ENCODE results near the gene N4BP2L1.

N4BP2L1 gene

GRCh38 chr13:32427852-32428580 lies at the start of gene N4BP2L1:
Gene N4BP2L1 (minus strand): TSS chr13:32428130. CDS start chr13:32428082, 48 bp downstream.
- DNase-seq = no peak

DNA sequence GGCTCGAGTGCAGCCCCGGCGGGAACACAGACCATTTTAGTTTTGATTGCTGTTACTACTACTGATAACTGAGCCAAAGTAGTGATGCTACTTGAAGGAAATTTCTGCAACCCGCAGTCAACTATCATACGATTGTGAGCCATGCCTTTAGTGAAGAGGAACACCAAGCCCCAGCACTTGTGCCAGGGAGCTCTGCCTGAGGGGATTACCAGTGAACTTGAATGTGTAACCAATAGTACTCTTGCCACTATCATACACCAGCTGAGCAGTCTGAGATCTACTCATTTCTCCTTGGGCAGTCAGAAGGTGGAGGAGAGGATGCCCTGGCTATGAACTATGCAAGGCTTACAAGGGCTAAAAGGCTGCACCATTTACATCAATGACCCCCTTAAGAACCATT lies 49.0 kb upstream of the N4BP2L1 start:
- DNase-seq = no peak

DNA sequence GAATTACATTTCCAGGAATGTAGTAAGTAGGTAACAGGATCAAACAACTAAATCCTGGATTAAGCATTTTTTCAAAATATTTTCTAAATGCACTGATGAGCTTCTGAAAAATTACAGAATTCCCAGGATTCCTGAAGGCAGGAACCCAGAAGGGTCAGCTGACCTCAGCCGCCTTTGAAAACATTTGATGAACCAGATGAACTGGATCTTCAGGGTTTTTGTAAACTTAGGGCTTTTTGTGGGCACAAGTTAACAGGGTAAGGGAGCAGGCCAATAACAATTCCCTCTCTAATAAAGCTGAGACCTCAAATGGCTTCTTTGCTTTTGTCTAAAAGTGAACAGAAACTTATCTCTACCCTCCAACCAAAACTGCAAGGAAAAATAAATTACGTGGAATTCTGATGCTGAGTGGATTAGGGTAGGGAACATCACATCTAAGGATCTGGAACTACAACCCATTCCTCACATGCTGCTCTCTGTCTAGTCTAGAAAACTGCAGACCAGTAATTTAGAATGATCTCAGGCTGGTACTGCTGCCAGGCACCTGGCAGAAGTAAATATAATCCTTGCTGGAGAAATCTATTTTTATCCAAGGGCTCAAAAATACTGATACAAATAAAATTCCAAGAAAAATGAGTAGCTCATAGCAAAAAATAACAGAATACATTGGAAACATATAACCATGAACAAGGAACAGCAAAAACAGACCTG lies 48.2 kb upstream of the N4BP2L1 start:
- no peak for DNase-seq

DNA sequence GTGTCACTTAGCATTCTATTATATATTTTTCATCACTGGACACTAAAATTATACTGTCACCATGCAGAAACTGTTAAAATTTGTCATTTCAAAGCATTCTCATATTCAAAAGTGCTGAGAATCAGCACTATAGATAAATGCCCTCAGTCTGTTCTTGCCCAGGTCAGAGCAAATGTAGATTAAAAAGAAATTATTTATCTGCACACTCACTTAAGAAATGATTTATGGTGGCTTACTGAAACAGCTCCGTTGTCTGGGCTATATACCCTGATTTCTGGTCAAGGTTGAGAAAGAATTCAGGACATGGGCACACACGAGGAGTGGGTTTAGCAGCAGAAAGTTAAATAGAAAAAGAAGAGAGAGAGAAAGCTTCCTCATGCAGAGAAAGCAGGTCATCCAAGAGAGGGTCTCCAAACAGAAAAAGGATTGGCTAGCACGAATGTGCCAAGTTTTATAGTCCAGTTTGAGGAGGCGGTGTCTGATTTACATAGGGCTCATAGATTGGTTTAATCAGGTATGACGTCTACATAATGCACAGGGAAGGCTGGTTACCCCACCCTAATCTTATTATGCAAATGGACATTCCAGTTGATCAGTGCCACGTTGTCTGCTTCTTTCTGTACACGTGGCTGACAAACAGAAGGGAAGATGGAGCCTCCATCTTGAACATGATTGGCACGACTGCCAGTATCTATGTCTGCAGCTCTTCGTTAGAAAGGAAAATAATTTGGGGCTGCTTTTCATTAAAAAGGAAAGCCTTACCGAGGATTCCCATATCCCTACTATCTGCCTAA lies 47.3 kb upstream of the N4BP2L1 start:
- no peak for DNase-seq

DNA sequence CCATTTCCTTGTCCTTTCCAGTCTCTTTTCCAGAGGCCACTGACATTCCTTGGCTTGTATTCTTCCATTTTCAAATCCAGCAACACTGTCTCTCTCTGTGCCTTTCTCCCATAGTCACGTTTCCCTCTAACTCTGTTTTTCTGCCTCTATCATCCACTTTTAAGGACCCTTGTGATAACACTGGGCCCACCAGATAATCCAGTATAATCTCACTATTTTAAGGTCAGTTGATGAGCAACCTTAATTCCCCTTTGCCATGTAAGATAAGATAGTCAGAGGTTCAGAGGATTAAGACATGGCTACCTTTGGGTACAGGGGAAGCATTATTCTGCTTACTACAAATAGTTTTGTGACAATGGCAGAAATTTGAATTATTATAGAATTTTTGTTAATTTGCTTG lies 45.7 kb upstream of the N4BP2L1 start:
- no peak for DNase-seq

GRCh38 chr13:32472194-32472621 lies 44.3 kb upstream of the N4BP2L1 start:
- DNase-seq = no peak

DNA sequence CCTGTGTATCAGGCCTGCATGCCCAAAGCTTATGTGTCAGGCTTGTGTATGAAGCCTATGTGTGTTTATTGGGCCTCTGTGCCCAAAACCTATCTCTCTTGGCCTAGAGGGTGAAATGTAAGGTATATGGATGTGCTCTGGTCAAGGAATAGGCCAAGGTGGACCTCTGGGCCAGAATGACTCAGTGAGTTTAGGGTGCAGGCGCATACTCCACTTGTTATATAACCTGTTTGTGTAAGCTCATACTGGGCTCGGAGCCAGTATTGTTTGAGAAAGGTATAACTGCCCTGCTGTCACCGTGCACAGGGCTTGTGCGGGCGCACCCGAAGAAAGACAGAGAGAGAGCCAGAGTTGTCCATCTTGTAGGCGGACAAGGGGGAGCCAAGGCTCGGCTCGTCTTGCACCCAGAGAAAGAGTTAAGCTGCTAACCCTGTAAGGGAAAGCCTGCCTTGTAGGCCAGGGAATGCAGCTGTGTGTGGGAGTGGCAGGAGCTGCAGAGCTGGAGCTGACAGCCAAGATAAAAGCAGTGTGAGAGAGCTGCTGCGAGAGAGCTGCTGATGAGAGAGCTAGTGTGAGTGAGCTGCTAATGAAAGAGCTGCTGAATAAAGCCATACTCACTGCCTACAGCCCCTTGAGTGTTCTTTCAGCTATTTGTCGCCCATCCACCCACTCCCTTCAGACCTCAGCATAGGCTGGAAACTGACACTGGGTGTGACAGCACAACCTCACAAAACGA lies 43.4 kb upstream of the N4BP2L1 start:
- no peak for DNase-seq

- DNase-seq = no peak
Observed at GRCh38 chr13:32468502-32469142, 40.7 kb upstream of the N4BP2L1 start.

- no peak for DNase-seq
Observed at GRCh38 chr13:32456591-32456990, 28.7 kb upstream of the N4BP2L1 start.

- DNase-seq = no peak
Observed at GRCh38 chr13:32455594-32455903, 27.6 kb upstream of the N4BP2L1 start.

DNA sequence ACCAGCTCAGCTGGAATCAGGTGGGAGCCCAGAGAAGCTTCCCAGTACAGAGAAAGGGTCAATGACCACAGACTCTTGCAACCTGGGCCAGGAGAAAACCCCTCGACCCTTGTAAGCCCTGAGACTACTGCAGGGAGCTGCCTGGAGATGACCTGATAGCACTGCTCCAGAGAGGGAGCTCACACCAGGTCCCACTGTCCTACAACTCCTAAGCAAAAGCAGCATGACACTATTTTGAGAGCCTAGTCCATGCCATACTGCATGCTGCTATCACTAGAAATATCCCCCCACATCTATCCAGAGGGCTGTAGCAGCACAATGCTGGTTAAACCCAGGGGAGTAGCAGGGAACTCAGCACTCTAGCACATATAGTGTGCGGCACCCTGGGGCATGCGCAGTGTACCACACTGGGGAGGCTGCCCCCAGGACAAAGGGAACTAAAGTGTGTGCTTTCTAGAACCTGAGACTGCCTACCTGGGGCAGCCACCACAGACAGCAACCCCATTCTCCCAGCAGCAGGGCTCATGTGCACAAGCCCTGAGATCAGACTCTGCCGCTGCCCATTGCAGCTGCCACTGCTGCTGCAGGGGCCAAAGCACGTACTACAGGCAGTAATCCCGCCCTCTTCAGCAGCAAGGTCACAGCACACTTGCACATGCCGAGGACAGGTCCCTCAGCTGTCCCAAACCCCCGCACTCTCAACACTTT lies 27.1 kb upstream of the N4BP2L1 start:
- no peak for DNase-seq

DNA sequence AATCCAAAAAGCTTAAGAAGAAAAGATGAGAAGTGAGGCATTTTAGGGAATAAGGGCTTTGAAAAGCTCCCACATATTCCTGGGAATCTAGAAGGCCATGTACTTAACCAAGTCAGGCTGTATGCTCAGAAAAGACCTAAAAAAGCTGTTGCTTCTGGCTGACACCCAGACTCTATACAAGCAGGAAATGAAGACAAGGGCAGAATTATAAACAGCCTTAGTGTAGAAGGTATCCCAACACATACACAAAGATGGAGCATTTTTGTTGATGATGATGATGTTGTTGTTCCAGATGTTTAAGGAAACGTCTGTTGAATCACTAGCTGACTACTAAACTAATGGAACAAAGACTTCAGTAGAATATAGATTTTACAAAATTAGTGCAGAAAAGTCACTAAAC lies 26.1 kb upstream of the N4BP2L1 start:
- DNase-seq = no peak

DNA sequence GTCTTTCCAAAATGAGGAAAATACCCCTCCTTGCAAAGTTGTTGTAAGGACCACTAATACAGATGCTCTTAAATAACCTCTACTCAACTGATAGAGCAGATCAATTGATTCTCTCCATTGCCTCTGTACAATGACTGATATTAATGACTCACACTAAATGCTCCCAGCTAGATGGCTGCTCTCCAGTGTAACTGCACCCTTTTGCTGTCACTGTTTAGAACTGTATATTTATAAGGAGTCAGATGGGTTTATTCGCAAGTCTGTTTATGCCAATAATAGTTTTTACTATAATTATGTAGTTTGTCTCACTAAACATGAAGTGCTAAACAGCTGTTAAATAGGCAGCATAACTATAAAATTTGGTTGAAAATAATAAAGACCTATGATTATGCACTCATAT lies 21.0 kb upstream of the N4BP2L1 start:
- no peak for DNase-seq

GRCh38 chr13:32447894-32448623 lies 20.1 kb upstream of the N4BP2L1 start:
- no peak for DNase-seq

DNA sequence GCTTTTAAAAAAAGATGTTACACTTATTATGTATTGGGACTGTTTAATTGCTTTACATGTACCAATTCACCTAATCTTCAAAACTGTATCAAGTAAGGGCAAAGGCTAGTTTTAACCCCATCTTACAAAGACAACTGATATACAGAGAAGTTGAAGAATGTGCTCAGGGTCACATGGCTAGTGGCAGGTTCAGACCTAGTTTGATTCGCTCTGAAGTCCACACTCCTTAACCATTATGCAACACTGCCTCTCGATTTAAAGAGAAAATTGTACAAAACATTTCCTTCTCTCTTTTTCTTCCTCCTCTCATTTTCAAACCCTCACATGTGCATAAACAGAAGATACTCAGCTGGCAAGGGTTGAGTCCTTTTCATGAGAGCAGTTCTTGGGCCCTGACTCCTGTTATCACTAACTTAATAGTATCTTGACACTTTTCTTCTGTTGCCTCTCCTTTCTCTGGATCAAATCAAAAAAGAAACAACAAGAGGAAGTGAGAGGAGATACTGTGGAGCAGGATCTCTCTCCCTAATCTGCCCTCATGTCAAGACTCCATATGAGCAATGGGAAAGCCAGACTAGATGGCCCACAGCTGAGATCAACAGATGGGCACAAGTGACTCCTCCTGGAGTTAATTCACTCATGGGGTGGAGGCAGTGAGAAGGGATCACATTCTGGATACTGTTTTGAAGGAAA lies 19.0 kb upstream of the N4BP2L1 start:
- DNase-seq = no peak

DNA sequence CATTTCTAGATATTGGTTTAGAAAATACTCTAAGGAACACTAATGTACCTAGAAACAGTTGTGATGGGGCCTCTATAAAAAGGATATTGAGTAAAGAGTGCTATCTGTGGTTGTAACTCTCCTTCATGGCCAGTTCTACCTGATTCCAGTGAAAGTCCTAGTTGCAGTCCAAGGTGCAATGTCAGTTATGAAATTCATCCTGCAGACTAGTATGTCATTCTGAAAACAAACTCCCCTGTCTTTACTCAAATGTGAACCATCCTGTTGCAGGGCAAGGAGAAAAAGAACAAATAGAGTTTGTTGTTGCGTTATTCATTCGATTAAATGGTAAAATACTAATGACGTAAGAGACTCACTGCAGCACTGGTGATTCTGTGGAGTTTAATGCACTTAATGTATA lies 18.3 kb upstream of the N4BP2L1 start:
- DNase-seq = no peak

GRCh38 chr13:32445461-32445860 lies 17.5 kb upstream of the N4BP2L1 start:
- DNase-seq = no peak

DNA sequence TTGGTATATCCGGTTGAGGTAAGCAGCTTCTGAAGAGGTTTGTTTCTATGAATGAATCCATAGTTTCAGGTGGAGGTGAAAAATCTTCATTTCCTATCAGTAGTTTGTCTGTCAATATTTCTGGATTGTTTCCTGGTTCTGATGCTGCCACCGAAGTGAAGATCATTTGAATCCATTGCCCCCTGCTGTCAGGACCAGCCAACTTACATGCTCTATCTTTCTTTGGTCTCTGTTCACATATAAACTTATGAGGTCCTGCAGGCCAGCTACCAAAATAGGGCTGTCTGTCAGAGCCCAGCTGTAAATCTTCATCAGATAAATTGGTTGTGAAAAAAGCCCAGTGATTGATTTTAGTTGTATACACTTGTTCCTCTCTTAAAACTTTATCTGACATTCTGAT lies 15.2 kb upstream of the N4BP2L1 start:
- DNase-seq = no peak

- no peak for DNase-seq
Observed at GRCh38 chr13:32438871-32439270, 10.9 kb upstream of the N4BP2L1 start.

DNA sequence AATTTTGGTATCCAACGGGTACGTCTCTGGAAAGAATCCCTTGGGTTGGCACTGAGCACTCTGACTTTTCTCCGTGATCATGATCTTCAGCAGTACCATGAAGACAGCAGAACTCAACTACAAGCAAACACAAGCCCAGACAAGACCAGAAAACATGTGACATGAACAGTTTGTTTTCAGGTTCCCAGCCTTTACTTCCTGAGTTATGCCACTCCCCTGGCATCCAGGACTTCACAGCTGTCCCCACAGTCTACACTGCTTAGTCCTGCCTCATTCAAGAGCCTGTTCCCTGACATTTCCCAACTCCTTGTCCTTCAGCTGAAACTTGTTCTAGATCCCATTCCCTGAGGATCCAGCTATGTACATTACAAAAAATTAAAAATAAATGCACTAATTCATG lies 4.9 kb upstream of the N4BP2L1 start:
- DNase-seq = no peak

GRCh38 chr13:32431361-32431760 lies 3.4 kb upstream of the N4BP2L1 start:
- DNase-seq = no peak

All from NCI-H1436 treated with DMSO at 0.1 percent for 48 hours (cell line).